ENCODE measurements around the gene PRSS33. TPM values are rescaled to one million over a fixed set of nuclear protein-coding genes. Genes with fewer than 3 reads are reported as not detected.

The PRSS33 gene
- total RNA-seq, 1 donor from 2014 or later, result not detected

DNA sequence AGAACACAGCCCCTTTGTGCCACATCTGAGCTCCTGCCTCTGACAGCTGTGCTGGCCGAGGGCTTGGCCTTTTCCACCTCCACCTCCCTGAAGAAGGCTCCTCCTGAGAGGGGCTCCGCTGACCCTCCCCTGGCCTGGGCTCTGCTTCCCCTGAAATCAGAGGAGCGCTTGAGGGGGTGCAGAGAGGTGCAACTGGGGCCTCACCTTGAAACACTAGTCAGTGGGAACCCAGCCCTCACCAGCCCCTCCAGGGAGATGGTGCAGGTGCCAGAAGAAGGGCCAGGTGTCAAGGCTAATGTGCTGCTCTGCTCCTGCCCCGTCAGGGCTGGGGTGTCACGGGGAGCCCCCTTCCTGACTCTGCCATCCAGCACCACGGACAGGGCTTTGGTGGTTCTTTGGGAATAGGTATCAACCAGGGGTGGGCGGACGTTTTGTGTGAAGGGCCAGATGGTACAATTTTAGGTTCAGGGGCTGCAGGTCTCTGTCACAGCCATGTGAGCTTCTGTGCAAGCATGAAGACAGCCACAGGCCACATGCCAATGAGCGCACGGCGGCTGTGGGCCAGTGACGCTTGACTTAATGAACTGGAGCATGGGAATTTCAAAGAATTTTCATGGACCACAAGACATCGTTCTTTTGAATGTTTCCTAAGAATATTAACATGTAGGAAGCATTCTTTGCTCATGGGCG is 40.6 kb upstream of the PRSS33 start:
- H3K27me3 ChIP-seq (ENCODE audit: control insufficient read depth, insufficient read depth, low read length), result peaks cover 2% of the 10 kb centered on the region
- TF ChIP-seq, protein P1, sequence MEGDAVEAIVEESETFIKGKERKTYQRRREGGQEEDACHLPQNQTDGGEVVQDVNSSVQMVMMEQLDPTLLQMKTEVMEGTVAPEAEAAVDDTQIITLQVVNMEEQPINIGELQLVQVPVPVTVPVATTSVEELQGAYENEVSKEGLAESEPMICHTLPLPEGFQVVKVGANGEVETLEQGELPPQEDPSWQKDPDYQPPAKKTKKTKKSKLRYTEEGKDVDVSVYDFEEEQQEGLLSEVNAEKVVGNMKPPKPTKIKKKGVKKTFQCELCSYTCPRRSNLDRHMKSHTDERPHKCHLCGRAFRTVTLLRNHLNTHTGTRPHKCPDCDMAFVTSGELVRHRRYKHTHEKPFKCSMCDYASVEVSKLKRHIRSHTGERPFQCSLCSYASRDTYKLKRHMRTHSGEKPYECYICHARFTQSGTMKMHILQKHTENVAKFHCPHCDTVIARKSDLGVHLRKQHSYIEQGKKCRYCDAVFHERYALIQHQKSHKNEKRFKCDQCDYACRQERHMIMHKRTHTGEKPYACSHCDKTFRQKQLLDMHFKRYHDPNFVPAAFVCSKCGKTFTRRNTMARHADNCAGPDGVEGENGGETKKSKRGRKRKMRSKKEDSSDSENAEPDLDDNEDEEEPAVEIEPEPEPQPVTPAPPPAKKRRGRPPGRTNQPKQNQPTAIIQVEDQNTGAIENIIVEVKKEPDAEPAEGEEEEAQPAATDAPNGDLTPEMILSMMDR (IDR thresholded peaks at IDR 0.05; ENCODE audit: insufficient read depth, low read length, poor library complexity, severe bottlenecking), result no peak
- no peak for DNase-seq (ENCODE audit: low read depth)

DNA sequence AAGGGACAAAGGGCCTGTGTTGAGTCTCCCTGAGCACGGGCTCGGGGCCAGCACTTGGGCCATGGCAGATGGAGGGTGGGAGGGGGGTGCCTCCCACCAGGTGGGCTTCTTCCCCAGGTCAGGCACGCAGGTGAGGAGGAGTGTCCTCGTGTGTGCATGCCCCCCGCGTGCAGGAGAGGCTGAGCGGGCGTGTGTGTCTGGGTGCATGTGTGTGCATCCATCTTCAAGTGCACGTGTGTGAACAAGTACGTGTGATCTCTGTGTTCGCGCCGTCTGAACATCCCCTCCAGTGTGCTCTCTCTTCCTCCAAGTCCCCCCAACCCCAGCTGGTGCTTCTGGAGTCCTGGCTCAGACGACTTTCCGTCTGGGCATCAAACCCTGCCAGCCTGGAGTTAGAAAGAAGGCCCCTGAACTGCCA is 40.0 kb upstream of the PRSS33 start:
- no peak for DNase-seq (ENCODE audit: low read depth)
- TF ChIP-seq, protein P1 (IDR thresholded peaks at IDR 0.05; ENCODE audit: insufficient read depth, low read length, poor library complexity, severe bottlenecking), result no peak
- Histone ChIP-seq H3K36me3 (ENCODE audit: control insufficient read depth, insufficient read depth, low read length) (no peaks in the 10 kb centered on the region), H3K27me3 (ENCODE audit: control insufficient read depth, insufficient read depth, low read length) (peaks cover 2% of the 10 kb centered on the region), H3K4me3 (ENCODE audit: low read depth, low read length) (no peak overlapping the region)

More for the DNA sequence above, 40.6 kb upstream of the PRSS33 start:
- Histone ChIP-seq H3K36me3 (ENCODE audit: control insufficient read depth, insufficient read depth, low read length) (no peaks in the 10 kb centered on the region), H3K4me3 (ENCODE audit: low read depth, low read length) (no peak overlapping the region)

DNA sequence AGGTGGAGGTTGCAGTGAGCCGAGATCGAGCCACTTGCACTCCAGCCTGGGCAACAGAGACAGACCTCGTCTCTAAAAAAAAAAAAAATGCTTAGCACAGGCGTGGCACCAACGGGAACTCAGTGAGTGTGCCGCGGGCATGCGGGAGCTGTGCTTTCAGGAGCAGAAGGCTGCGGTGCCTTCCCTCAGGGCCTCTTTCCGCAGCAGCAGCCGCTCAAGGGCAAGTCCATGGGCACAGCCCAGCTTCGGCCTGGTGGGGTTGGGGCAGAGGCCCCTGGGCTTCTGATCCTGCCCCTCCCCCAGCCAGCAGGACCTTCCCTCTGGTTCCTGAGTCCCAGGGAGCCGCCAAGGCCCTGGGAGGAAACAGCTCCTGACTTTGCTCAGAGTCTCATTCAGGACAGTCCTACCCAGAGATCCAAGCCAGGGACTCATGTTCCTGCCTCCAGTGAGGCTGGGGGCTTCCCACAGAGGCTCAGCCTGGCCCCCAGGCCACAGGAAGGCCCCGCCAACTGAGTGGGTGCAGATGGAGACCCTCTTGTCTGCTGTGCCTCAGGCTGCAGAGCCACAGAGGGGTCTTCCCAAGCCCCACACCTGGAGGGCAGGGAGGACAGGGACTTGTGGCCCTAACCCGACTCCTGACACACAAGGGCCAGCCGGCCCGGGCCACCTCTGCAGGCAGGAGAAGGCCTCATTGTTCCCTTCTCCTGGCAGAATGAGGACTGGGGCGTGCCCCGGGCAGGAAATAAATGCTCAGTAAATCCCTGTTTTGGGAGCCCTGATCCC is 39.4 kb upstream of the PRSS33 start:
- no peak overlapping the region for H3K4me3 ChIP-seq (ENCODE audit: low read depth, low read length)
- no peak for DNase-seq (ENCODE audit: low read depth)
- peaks cover 2% of the 10 kb centered on the region for H3K27me3 ChIP-seq (ENCODE audit: control insufficient read depth, insufficient read depth, low read length)
- TF ChIP-seq, protein P1 (IDR thresholded peaks at IDR 0.05; ENCODE audit: insufficient read depth, low read length, poor library complexity, severe bottlenecking), result no peak
- H3K36me3 ChIP-seq (ENCODE audit: control insufficient read depth, insufficient read depth, low read length), result no peaks in the 10 kb centered on the region

DNA sequence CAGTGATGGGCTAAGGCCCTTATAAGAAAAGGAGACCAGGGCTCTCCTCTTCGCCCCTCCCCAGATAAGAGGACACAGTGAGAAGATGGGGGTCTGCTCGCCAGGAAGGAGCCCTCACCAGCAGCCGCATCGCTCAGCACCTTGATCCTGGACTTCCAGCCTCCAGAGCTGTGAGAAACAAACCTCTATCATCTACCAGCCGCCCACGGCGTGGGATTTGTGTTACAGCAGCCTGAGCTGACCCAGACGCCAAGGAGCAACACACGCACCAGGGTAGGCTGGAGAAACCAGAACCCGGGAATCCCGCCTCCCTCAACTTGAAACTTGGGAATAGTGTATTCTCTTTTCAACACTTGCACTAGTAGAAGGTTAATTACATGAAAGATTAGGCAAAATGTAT is 38.5 kb upstream of the PRSS33 start:
- DNase-seq (ENCODE audit: low read depth), result no peak
- H3K27me3 ChIP-seq (ENCODE audit: control insufficient read depth, insufficient read depth, low read length), result peaks cover 2% of the 10 kb centered on the region
- no peaks in the 10 kb centered on the region for H3K36me3 ChIP-seq (ENCODE audit: control insufficient read depth, insufficient read depth, low read length)
- H3K4me3 ChIP-seq (ENCODE audit: low read depth, low read length), result no peak overlapping the region
- TF ChIP-seq, protein P1 (IDR thresholded peaks at IDR 0.05; ENCODE audit: insufficient read depth, low read length, poor library complexity, severe bottlenecking), result no peak

DNA sequence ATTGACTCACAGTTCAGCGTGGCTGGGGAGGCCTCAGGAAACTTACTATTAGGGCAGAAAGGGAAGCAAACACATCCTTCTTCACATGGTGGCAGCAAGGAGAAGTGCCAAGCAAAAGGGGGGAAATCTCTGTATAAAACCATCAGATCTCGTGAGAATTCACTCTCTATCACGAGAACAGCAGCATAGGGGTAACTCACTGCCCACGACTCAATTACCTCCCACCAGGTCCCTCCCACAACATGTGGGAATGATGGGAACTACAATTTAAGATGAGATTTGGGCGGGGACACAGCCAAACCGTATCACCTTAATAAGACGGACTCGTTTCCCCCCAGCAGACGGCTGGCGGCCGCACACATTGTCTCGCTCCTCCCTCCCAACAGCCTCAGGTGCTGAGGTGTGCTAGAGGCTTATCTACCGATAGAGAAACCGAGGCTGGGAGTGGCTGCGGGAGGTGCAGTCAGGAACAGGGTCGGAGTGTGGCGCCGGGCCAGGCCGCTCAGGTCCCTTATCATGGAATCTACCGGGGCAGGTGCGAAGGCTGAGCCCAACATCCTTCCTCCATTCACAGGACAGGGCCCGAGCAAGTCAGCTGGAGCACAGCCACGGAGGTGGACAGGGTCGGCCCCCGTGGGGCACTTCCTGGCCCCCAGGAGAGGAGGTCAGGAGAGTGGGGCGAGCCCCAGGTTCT is 37.8 kb upstream of the PRSS33 start:
- Histone ChIP-seq H3K36me3 (ENCODE audit: control insufficient read depth, insufficient read depth, low read length) (no peaks in the 10 kb centered on the region), H3K4me3 (ENCODE audit: low read depth, low read length) (no peak overlapping the region), H3K27me3 (ENCODE audit: control insufficient read depth, insufficient read depth, low read length) (peaks cover 2% of the 10 kb centered on the region)
- no peak for DNase-seq (ENCODE audit: low read depth)
- TF ChIP-seq, protein P1 (IDR thresholded peaks at IDR 0.05; ENCODE audit: insufficient read depth, low read length, poor library complexity, severe bottlenecking), result no peak
